NCI-H2171 treated with DMSO at 0.1 percent for 48 hours (cell line): ENCODE results near the gene PLEKHA6.

Experiments used
- DNase-seq: peaks from one replicate; lab custom pipeline; 2025; lab: John Stamatoyannopoulos, UW

PLEKHA6 gene

DNA sequence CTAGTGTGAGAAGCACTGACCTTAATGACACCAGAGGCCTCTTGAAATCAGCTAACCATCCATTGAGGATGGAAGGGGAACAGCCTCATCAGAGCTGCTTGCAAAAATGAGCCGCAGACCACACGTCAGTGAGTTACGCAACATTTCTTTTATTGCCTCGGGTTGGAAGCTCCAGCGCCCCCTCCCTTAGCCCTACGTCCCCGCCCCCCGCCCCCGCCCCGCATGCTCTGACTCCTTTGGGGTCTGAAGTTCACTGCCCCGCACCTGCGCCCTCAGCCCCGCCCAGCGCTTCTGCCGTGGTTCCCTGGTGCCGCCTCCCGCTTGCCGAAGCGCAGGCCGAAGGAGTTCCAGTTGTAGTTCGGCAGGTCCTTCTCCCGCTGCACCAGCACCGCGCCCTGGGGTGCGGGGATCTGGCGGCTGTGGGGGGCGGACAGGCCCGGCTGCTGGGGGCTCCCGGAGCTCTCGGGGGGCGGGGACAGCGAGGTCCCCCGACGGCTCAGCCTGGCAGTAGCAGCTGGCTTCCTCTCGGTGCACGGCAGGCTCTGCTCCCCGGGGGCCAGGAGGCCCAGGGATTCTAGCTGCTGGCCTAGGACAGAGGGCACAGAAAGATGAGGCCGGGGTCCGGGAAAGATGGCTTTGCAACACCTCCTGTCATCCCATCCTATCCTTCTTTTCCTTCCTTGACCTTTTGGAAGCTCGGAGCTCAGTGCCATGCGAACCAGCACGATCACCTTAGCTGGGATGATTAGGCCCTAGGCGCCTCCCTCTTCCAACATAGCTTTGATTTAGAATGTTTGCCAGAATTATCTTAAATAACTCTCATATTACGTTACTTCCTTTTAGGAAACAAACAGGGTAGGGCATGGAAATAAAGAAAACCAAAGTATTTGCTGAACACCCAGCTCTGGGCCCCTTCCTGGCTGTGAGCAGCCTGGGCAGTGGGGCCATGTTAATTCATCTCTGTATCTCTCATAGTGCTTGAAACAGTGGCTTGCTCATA lies 169.2 kb downstream of the PLEKHA6 start:
- DNase-seq, result peak; percentile 91

DNA sequence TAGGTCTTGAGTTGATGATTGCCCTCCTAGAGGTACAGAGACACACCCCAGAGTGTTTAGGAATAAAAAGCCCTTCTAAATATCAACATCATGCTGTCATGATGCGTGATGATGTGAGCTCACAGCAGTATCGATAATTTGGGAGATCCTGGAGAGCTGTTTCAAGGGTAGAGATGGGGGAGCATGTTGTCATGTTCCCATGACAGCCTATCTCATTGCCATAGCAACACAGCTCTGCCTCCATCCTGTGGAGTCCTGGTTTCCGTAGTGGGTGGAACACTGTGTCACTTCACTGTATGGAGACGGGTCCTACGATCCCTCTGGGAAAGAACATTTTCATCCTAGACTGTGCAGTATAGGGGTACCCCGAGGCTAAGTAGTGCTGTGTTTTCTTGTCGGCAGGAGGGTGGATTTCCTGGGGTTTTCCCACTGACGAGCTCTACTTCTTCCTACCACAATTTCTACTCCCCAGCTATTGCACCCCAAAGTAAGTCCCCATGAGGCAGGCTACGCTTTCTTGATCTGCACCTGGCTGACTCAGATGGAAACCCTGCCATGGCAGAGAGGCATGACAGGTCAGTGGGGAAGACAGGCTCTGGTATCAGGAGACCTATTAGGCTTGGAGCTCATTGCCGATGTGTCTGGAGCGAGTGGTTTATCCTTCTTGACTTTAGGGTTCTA lies 170.6 kb downstream of the PLEKHA6 start:
- DNase-seq, result no peak

DNA sequence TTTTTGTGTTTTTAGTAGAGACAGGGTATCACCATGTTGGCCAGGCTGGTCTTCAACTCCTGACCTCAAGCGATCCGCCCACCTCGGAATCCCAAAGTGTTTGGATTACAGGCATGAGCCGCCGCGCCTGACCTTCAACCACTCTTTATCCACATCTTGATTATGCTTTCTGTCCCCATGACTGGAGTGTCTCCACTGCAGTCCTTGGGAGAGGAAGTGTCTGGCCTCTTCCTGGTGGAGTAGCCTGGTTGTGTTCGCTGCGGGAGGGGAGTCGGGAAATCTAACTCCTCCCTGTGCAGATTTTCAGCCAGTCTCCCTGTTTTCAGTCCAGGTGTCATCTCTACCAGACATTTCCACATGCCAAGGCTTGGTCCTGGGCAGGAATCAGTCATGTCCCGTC lies 173.1 kb downstream of the PLEKHA6 start:
- DNase-seq, result no peak

DNA sequence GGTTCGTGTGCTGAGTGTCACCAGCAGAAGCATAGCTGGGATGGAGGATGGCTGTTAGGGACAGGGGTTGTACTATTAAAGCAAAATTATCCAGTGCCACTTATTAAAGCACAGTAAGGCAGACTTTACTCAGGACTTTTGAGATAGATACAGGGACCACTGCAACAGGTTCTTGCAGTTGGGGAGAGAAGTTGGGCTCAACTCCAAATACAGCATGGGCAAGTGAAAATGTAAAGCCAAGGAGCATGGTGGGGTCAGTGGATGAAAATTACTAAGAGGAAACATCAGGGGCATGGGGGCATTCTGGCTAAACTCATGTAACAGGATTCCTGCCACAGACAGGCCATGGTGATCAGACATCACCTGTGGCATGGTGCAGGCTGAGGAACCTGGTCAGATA lies 178.6 kb downstream of the PLEKHA6 start:
- no peak for DNase-seq

DNA sequence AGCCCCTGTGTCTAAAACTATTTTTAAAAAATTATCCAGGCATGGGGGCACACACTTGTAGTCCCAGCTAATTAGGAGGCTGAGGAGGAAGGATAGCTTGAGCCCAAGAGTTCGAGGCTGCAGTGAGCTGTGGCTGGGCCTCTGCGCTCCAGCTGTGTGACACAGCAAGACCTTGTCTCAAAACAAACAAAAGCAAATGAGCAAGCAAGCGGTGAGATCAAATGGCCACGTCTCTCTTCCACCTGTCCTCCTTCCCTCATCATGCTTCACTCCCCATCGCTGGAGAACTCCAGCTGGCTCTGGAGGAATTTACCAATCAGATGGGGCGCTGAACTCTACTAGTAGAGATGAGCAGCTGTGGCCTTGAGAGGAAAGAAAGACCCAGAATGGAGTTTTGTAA lies 179.6 kb downstream of the PLEKHA6 start:
- peak; percentile 74 for DNase-seq

DNA sequence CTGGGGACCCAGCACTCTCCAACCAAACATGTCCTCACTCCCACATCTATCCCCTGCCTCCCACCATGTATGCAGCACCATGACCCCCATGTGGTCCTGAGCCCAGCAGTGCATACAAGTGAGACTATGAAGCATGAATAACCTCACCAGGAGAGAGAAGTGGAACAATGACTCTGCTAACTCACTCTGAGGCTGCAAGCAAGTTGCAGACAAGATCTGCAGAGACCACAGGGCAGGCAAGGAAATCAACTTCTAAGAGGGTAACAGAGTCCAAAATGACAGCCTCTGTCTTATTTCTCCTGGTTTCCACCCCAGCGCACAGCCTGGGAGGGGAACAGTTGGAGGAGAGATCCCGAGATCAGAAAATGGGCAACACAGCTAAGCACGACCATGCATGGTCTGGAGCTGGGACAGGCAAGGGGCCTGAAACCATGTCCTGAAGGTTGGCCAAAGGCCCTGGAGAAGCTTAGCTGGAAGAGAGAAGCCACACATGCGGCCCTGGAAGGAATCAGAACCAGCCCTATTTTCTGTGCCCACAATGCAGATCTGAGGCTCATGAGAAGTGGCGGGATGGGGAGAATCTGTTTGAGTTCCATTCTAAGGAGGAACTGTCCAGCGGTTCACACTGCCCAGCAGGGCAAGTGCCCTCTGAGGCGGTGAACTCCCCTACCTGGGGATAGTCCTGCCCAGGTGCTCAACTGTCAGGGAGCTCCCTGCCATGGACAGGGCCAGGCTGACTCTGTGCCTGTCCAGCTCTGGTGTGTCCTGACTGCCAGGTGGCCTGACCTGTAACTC lies 181.0 kb downstream of the PLEKHA6 start:
- no peak for DNase-seq

DNA sequence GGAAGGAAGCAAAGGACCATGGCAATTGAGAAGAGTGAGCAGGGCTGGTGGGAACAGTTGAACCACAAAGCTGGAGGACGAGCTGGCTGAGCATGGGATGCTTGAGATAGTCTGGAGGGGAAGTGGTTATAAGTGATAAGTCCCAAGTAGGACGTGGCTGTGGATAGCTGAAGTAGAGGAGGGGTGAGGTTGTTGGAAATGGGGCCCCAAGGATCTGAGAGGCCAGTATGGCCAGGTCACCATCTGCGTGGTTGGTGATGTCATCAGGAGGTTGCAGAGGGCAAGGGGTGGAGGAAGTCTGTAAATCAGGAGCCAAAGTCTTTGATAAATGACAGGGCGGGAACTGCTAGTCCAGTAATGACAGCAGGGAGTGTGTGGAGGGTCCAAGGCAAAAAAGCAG lies 182.6 kb downstream of the PLEKHA6 start:
- DNase-seq, result no peak

DNA sequence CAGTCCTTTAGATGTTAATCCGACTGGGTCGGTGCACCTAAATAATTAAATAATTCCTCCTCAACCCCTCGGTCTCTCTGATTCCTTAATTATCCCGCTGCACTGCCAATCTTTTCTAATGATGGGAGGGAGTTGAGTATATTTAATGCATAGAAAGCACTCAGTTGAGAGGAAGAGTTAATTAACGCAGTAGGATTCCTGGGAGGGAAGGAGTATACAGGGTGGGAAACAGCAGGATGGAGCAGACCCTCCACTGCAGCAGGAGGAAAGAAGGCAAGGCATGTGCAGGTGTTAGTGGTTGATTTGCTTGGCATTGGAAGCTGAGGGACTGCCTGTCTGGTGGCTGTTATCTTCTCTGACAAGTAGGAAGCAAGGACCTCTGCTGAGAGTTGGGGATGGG lies 183.7 kb downstream of the PLEKHA6 start:
- DNase-seq, result no peak

DNA sequence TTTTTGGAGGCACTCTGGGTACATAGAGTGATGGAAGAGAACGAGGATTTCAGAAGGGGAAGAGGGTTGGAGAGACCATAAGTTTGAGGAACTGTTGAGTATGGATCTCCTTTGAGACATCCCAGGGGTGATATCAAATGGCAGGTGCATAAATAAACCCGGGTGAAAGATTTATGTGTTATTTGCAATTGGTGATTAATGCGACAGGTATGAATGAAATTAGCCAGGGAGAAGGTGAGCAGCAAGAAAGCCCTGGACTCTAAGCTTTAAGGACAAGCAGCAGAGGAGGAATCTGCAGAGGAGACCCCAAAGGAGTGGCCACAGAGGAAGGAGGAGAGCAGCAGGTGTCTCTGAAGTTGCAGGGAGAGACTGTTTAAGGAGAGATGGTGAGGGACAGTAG lies 184.8 kb downstream of the PLEKHA6 start:
- DNase-seq, result no peak

DNA sequence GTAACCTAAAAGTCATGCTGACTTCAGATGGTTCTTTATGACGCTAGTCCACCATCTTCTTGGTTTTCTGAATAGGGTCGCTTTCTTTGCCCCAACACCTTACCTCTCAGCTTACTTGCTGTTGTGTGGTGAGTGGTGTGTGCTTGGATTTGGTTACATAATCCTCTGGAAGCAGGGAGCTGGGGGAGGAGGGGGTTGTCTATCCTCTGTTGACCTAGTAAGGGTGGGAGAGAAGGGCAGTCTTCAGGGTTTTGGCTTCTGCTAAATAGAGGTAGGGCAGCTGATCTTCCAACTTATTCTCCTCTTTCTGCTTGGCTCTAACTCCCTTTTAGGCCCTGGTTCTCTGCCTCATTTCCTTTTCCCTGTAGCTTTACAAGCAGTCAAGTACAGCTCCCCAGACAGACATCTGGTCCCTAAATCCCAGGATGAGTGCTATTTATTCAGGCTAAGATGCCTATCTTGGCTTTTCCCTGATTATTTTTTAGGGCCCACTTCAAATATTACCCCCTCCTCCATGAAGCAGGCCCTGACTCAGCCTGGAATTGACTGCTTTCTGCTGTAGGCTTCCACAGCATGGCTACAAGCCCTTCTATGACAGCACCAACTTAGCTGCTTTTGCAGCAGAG lies 187.2 kb downstream of the PLEKHA6 start:
- no peak for DNase-seq

DNA sequence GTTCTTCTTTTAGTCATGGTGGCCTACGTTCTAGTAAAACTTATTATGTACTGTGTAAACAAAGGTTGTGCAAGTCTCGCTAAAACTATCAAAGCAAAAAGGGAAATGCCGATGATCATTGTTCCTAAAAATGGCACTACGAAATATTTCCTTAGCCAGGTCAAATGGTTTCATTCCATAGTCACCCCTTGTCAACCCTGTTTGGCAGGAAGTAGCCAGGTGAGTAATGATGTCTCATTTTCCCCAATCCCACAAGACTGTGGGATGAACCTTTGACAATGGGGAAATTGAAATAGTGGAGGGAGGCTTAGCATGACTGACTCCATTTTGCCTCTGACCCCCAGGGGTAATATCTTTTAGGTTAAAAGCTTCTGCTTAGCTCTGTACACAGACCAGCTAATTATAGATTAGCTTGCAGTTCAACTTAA lies 188.0 kb downstream of the PLEKHA6 start:
- no peak for DNase-seq

DNA sequence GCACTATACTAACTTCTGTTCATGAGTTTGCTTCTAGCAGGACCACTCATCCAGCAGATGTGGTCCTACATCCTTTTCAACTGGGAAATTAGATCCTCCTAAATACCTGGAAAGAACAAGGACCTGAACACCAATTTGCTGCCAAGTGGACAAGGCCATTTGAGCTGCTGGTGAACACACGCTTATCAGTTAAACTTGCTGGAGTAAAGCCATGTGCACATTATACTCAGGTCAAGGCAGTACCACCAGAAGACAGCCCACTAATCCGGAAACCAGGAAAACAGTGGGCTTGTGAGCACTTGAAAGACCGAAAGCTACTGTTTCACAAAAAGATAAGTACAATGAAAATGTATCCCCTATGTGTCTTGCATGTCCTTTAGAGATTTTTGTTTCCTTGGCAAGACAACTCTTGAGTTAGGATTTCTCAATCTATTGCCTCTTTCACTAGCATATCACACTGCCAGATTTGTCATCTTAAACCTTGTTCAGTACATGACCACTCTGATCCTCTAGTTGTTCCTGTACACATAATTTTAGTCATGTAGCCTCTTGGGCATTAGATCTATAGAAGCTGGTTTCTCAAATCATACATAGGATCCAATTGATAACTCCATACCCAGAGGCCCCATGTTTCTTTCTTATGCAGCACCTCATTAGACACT lies 189.1 kb downstream of the PLEKHA6 start:
- DNase-seq, result no peak

DNA sequence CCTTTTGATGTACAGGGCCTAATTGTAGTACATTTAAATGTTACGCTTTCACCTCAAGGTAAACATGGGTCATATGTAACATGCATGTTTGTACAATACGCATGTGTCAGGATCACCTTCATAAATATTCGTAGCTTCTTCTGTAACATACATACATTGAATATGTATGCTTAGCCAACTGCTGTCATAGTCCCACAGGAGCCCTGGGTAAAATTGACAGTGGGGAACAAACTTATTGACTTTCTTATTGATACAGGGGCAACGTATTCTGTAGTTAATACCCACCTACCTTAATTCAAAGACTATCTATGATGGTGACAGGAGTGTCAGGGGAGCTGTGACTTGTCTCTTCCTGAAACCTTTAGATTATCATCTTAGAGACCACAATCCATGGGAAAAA lies 189.9 kb downstream of the PLEKHA6 start:
- DNase-seq, result no peak
